ENCODE results near the gene A3GALT2.

A3GALT2 gene

DNA sequence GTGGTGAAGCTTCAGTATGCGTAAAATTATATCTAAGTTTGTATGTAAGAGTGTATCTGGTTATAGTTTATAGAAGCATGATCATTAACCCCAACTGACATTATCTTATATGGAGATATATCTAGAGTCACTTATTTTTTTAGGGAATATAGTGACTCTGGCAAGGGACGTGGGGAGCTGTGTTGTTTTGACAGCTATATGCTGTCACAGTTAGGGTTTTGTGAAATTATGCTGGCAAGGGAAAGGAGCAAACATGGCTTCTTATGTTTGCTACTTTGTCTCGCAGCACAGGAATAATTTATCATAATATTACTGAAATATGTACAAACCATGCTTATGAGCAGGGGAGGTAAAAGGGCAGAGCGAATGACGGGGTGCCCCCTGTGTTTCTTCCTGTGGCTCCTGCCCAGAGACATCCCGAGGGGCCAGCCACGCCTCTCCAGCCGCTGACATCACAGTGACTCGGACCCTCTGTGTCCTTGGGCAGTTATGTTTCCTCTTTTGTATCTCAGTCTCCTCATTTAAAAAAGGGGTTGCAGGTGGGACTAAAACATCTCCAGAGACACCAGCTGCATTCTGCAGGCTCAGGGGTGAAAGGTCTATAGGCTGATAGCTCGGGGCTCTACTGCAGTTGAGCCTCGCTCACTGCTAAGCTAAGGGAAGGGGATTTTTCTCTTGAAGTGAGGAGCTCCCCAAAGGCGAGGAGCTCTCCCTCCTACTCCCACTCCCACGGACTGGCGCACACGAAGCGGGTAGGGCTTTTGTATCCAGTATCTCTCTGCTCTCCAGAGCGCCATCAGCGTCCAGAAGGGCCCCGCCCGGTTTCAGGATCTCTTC is 14.9 kb downstream of the A3GALT2 start:
- in situ Hi-C loops (cut with HindIII; ENCODE audit: low sequenced_read_pairs), result no loop called here
- TF ChIP-seq, protein P1, sequence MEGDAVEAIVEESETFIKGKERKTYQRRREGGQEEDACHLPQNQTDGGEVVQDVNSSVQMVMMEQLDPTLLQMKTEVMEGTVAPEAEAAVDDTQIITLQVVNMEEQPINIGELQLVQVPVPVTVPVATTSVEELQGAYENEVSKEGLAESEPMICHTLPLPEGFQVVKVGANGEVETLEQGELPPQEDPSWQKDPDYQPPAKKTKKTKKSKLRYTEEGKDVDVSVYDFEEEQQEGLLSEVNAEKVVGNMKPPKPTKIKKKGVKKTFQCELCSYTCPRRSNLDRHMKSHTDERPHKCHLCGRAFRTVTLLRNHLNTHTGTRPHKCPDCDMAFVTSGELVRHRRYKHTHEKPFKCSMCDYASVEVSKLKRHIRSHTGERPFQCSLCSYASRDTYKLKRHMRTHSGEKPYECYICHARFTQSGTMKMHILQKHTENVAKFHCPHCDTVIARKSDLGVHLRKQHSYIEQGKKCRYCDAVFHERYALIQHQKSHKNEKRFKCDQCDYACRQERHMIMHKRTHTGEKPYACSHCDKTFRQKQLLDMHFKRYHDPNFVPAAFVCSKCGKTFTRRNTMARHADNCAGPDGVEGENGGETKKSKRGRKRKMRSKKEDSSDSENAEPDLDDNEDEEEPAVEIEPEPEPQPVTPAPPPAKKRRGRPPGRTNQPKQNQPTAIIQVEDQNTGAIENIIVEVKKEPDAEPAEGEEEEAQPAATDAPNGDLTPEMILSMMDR (IDR thresholded peaks at IDR 0.05; ENCODE audit: low read depth, low read length, missing control alignments), result no peak
- H3K4me3 ChIP-seq (ENCODE audit: low read depth, low read length), result no peak overlapping the region
- DNase-seq (ENCODE audit: low read depth), result no peak

DNA sequence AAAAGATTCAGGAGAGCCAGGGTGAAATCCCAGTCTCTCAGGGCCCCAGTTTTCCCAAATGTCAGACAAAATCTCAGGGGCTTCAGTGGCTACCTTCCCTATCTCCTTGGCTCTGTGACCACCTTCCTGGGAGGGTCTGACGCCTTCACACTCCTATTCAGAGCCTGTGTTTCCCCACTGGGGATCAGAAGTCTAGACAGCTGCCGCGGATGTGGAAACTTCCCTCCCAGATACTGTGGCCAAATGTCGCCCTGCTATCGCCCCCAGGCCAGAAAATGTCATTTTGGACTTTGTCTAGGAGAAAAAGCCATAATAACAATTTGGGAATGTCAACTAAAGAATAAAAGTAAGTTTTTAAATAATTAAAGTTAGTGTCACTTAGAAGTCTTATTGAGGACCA is 15.9 kb downstream of the A3GALT2 start:
- no peak overlapping the region for H3K4me3 ChIP-seq (ENCODE audit: low read depth, low read length)
- DNase-seq (ENCODE audit: low read depth), result no peak
- in situ Hi-C loops (cut with HindIII; ENCODE audit: low sequenced_read_pairs), result no loop called here
- TF ChIP-seq, protein P1 (IDR thresholded peaks at IDR 0.05; ENCODE audit: low read depth, low read length, missing control alignments), result no peak

DNA sequence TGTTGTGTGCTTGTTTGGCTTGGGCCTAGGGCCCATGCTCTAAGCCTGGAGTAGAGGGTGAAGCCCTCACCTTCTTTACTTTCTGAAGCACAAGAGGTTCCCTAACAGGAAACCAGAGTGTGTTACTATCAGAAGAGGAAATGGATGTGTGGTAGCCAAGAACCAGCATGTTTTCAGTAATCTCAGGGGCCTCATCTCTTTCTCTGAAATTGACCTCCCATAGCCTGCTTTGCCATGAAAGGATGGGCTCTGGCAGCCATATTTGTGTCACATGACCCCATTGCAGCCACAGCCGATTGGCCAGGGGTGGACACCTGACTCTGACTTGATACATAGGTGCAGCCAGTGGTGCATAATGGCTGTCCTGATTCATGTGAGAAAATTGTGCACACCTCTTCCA is 18.6 kb downstream of the A3GALT2 start:
- no peak overlapping the region for H3K4me3 ChIP-seq (ENCODE audit: low read depth, low read length)
- TF ChIP-seq, protein P1 (IDR thresholded peaks at IDR 0.05; ENCODE audit: low read depth, low read length, missing control alignments), result no peak
- in situ Hi-C loops (cut with HindIII; ENCODE audit: low sequenced_read_pairs), result no loop called here
- DNase-seq (ENCODE audit: low read depth), result no peak

DNA sequence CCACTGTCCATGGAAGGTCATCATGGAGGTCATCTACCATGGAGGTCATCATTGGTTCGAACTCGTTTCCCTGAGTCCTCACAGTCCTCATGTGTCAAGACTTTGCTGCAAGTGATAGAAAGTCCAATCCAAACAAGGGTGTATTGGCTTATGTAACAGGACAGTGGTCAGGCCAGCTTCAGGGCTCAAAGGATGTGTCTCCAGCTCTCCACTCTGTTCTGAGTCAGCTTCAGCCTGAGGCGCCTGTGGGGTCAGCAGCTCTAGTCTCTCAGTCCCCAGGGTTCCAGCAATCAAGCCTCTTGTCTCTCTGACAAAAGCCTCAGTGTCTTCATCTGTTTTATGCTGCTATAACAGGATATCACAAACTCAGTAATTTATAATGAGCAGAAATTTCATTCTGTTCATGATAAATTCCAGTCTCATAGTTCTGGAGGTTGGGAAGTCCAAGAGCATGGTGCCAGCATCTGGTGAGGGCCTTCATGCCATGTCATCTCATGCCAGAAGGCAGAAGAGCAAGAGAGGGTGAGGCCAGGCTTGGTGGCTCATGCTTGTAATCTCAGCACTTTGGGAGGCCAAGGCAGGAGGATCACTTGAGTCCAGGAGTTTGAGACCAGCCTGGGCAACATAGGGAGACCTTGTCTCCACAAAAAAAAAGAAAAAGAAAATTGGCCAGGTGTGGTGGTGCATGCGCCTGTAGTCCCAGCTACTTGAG is 19.5 kb downstream of the A3GALT2 start:
- TF ChIP-seq, protein P1 (IDR thresholded peaks at IDR 0.05; ENCODE audit: low read depth, low read length, missing control alignments), result no peak
- in situ Hi-C loops (cut with HindIII; ENCODE audit: low sequenced_read_pairs), result no loop called here
- H3K4me3 ChIP-seq (ENCODE audit: low read depth, low read length), result no peak overlapping the region
- DNase-seq (ENCODE audit: low read depth), result no peak

DNA sequence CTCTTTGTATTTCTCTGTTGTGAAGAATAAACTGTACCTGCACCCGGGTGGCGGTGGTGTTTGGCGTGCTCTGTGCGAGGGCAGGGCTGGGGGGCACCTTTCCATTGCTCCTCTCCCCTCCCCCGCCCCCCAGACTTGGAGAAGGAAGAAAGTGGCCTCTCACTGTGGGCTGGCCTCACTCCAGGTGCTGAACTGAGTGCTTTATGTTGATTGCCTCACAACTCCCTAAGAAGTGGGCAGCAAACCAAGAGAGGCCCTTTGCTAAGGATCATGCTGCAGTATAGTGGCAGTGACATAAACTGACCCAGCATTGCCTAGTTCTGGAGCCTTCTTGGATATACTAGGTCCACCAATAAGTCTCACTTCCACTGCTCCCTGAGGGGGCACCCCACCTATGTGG is 20.2 kb downstream of the A3GALT2 start:
- peak; percentile 81 for DNase-seq (ENCODE audit: low read depth)
- TF ChIP-seq, protein P1 (IDR thresholded peaks at IDR 0.05; ENCODE audit: low read depth, low read length, missing control alignments), result no peak
- in situ Hi-C loops (cut with HindIII; ENCODE audit: low sequenced_read_pairs), result no loop called here
- H3K4me3 ChIP-seq (ENCODE audit: low read depth, low read length), result no peak overlapping the region

DNA sequence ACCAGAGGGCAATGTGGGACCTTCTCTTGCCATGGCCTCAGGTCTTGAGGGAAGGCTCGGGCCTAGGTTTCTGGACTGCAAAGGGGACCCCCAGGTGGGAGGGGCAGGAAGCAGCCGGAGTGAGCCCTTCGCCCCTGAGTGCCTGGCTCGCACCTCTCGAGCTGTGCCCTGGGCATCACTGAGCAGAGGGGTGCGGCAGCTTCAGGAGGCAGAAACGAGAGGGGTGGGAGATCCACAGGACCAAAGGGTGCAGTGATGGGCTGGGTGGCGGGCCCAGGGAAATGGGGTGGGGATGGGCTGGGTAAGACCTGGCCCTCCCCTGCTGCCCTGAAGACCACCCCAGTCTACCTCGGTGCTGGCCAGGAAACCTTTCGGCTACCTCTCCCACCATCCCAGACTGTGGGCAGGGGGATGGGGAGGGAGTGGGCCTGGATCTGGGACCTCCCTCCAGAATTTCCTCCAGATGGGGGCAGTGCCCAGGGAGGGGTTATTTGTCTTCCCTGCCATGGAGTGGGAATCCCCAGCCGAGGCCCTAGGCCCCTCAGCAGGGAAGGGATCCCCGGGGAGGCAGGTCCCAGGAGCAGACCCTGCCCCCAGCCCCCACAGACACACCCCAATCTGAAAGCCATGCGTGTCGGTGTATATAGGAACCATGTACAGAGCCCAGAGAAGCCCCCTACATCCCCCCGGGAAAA is 21.3 kb downstream of the A3GALT2 start:
- no peak overlapping the region for H3K4me3 ChIP-seq (ENCODE audit: low read depth, low read length)
- no peak for DNase-seq (ENCODE audit: low read depth)
- TF ChIP-seq, protein P1 (IDR thresholded peaks at IDR 0.05; ENCODE audit: low read depth, low read length, missing control alignments), result no peak
- in situ Hi-C loops (cut with HindIII; ENCODE audit: low sequenced_read_pairs), result no loop called here

All from astrocyte of the cerebellum (primary cell).